Measurements from ENCODE around the gene ADPRS. TPM values are rescaled to one million over a fixed set of nuclear protein-coding genes. Genes with fewer than 3 reads are reported as not detected.
A peak's percentile ranks its signal among the peaks of the same experiment; 100 is the strongest.

ADPRS gene
- total and polyA plus RNA-seq, 9 of the 15 experiments (the other 6 are each of a cell fraction or from before 2014, with no cell fraction given) = 5.9 to 40.0 (median 27.4) TPM

DNA sequence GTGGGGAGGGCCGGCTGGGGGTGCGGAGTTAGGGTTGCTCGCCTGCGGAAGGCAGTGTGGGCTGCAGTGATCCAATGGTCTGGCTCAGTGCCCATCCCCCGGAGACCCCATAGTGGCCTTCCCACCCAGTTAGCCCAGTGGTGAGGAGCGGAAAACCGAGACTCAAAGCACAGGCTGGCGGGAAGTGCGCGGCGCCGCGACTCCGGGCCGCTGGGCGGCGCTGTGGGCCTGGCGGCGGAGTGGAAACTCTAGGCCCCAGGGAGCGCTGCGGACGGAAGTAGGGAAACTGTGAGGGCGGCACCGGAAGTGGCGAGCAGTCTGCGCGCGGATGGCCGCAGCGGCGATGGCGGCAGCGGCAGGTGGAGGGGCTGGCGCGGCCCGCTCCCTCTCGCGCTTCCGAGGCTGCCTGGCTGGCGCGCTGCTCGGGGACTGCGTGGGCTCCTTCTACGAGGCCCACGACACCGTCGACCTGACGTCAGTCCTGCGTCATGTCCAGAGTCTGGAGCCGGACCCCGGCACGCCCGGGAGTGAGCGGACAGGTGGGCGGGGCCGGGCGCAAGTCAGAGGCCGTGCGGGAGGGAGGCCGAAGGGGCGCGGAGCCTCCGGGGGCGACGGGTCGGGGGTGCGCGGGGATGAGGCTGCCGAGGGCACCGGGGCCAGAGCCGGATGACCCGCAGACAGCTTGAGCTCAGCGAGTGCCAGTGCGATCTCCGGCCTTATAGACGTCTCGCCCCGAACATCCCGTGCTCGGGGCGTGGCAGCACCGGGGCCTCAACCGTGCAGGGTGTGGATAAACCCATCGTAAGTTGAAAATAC lies at the start of gene ADPRS (continued):
- TF ChIP-seq, protein P1, sequence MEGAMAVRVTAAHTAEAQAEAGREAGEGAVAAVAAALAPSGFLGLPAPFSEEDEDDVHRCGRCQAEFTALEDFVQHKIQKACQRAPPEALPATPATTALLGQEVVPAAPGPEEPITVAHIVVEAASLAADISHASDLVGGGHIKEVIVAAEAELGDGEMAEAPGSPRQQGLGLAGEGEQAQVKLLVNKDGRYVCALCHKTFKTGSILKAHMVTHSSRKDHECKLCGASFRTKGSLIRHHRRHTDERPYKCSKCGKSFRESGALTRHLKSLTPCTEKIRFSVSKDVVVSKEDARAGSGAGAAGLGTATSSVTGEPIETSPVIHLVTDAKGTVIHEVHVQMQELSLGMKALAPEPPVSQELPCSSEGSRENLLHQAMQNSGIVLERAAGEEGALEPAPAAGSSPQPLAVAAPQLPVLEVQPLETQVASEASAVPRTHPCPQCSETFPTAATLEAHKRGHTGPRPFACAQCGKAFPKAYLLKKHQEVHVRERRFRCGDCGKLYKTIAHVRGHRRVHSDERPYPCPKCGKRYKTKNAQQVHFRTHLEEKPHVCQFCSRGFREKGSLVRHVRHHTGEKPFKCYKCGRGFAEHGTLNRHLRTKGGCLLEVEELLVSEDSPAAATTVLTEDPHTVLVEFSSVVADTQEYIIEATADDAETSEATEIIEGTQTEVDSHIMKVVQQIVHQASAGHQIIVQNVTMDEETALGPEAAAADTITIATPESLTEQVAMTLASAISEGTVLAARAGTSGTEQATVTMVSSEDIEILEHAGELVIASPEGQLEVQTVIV (CRISPR knock-in tag; IDR thresholded peaks at IDR 0.05; ENCODE audit: borderline replicate concordance) = no peak
- TF ChIP-seq CEBPG (CRISPR knock-in tag; IDR thresholded peaks at IDR 0.05) (no peak; the same call in 1 of the 2 replicates), CEBPG (tag; conservative IDR thresholded peaks at IDR 0.05 in 1 of 2, IDR thresholded peaks at IDR 0.05 in 1 of 2) (no peak), ATF7 (IDR thresholded peaks at IDR 0.05) (peak; percentile 94), NFATC3 (IDR thresholded peaks at IDR 0.05) (no peak), CBX1 (IDR thresholded peaks at IDR 0.05; ENCODE audit: low read depth) (peak; percentile 98), MAZ (CRISPR knock-in tag; conservative IDR thresholded peaks at IDR 0.05 in 1 of 2, IDR thresholded peaks at IDR 0.05 in 1 of 2) (peak; percentile 94), ZNF134 (CRISPR knock-in tag; conservative IDR thresholded peaks at IDR 0.05) (no peak; the same call in 1 of the 2 replicates), CBX5 (IDR thresholded peaks at IDR 0.05; ENCODE audit: borderline replicate concordance, low read depth) (peak; percentile 41; the same call in 1 of the 2 replicates), STAG1 (CRISPR knock-in tag; IDR thresholded peaks at IDR 0.05; ENCODE audit: borderline replicate concordance) (0 out of 2 replicates have a peak, but pooled peaks have one; percentile 49), CREBBP (IDR thresholded peaks at IDR 0.05; ENCODE audit: low read depth, low read length) (no peak), RAD51 (IDR thresholded peaks at IDR 0.05; ENCODE audit: borderline replicate concordance, low read depth) (no peak), PHB (CRISPR knock-in tag; IDR thresholded peaks at IDR 0.05) (peak; percentile 71; the same call in 1 of the 2 replicates), KDM4B (IDR thresholded peaks at IDR 0.05; ENCODE audit: borderline replicate concordance in 2 of 2, low read depth in 1 of 2) (peak in 1 of 2 experiments; percentile 98; a peak in 2 of 4 replicates), HDAC6 (IDR thresholded peaks at IDR 0.05; ENCODE audit: low read depth, low read length) (peak; percentile 14; the same call in 1 of the 2 replicates), HEY1 (CRISPR knock-in tag; IDR thresholded peaks at IDR 0.05; ENCODE audit: borderline replicate concordance) (no peak; the same call in 1 of the 2 replicates)
- TF ChIP-seq, protein P2, sequence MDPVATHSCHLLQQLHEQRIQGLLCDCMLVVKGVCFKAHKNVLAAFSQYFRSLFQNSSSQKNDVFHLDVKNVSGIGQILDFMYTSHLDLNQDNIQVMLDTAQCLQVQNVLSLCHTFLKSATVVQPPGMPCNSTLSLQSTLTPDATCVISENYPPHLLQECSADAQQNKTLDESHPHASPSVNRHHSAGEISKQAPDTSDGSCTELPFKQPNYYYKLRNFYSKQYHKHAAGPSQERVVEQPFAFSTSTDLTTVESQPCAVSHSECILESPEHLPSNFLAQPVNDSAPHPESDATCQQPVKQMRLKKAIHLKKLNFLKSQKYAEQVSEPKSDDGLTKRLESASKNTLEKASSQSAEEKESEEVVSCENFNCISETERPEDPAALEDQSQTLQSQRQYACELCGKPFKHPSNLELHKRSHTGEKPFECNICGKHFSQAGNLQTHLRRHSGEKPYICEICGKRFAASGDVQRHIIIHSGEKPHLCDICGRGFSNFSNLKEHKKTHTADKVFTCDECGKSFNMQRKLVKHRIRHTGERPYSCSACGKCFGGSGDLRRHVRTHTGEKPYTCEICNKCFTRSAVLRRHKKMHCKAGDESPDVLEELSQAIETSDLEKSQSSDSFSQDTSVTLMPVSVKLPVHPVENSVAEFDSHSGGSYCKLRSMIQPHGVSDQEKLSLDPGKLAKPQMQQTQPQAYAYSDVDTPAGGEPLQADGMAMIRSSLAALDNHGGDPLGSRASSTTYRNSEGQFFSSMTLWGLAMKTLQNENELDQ (CRISPR knock-in tag; IDR thresholded peaks at IDR 0.05; ENCODE audit: borderline replicate concordance) = no peak
- TF ChIP-seq, protein P3, sequence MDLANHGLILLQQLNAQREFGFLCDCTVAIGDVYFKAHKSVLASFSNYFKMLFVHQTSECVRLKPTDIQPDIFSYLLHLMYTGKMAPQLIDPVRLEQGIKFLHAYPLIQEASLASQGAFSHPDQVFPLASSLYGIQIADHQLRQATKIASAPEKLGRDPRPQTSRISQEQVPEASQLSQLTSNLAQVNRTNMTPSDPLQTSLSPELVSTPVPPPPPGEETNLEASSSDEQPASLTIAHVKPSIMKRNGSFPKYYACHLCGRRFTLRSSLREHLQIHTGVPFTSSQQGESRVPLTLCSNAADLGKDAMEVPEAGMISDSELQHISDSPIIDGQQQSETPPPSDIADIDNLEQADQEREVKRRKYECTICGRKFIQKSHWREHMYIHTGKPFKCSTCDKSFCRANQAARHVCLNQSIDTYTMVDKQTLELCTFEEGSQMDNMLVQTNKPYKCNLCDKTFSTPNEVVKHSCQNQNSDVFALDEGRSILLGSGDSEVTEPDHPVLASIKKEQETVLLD (IDR thresholded peaks at IDR 0.05) = peak; percentile 70; the same call in 1 of the 2 replicates
- TF ChIP-seq, protein P4, sequence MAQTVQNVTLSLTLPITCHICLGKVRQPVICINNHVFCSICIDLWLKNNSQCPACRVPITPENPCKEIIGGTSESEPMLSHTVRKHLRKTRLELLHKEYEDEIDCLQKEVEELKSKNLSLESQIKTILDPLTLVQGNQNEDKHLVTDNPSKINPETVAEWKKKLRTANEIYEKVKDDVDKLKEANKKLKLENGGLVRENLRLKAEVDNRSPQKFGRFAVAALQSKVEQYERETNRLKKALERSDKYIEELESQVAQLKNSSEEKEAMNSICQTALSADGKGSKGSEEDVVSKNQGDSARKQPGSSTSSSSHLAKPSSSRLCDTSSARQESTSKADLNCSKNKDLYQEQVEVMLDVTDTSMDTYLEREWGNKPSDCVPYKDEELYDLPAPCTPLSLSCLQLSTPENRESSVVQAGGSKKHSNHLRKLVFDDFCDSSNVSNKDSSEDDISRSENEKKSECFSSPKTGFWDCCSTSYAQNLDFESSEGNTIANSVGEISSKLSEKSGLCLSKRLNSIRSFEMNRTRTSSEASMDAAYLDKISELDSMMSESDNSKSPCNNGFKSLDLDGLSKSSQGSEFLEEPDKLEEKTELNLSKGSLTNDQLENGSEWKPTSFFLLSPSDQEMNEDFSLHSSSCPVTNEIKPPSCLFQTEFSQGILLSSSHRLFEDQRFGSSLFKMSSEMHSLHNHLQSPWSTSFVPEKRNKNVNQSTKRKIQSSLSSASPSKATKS (CRISPR knock-in tag; IDR thresholded peaks at IDR 0.05) = no peak
